ENCODE data around the gene CREB3L2.

GRCh38 chr7:137966641-137967142 lies 35.2 kb downstream of the CREB3L2 start:
- no peak for TF ChIP-seq CTCF (conservative IDR thresholded peaks at IDR 0.05 in 1 of 2, IDR thresholded peaks at IDR 0.05 in 1 of 2; ENCODE audit: low read depth in 1 of 2, low read length in 2 of 2)
- no peak for TF ChIP-seq EZH2 (IDR thresholded peaks at IDR 0.05; ENCODE audit: low read length, missing control alignments)

All from fibroblast of lung (primary cell).